ENCODE measurements around the gene KRT6B. TPM values are rescaled to one million over a fixed set of nuclear protein-coding genes. Genes with fewer than 3 reads are reported as not detected.
A peak's percentile ranks its signal among the peaks of the same experiment; 100 is the strongest.

KRT6B gene
- total RNA-seq, 1 experiment from 2014 or later, result not detected

GRCh38 chr12:52443966-52444365 is 8.0 kb downstream of the KRT6B start:
- BruUV-seq (replicated peaks), result no TSS peak
- no peaks in the 10 kb centered on the region for H3K36me3 Mint-ChIP-seq (ENCODE audit: insufficient read depth, unreplicated experiment)
- H3K27ac Mint-ChIP-seq (ENCODE audit: unreplicated experiment), result no peak overlapping the region
- Histone ChIP-seq H3K4me1 (peaks cover 37% of the 10 kb centered on the region), H3K4me3 (ENCODE audit: low read depth, low read length) (no peak overlapping the region), H3K36me3 (ENCODE audit: control insufficient read depth, insufficient read depth, low read length) (no peaks in the 10 kb centered on the region), H3K27me3 (replicated peaks; ENCODE audit: control insufficient read depth, insufficient read depth, low read length) (no peaks in the 10 kb centered on the region), H3K9me3 (no peaks in the 10 kb centered on the region)
- ChIA-PET CTCF (no interaction called here), POLR2A (no interaction called here)
- H3K4me3 Mint-ChIP-seq (ENCODE audit: unreplicated experiment), result no peak overlapping the region
- intact Hi-C loops (cut with micrococcal nuclease; ENCODE audit: unreplicated experiment), result loop anchor here (5.0 kb wide), 1 partner anchor 52 kb away; no protein-coding TSS in a partner anchor
- no peaks in the 10 kb centered on the region for H3K27me3 Mint-ChIP-seq (ENCODE audit: insufficient read depth, unreplicated experiment)
- H3K4me1 Mint-ChIP-seq (ENCODE audit: low read depth, unreplicated experiment), result peaks cover 28% of the 10 kb centered on the region
- no peak for DNase-seq
- TF ChIP-seq CTCF (IDR thresholded peaks at IDR 0.05; ENCODE audit: insufficient read depth in 1 of 2, low read depth in 1 of 2, low read length in 1 of 2, severe bottlenecking in 1 of 2, unreplicated experiment in 1 of 2), result no peak
- H3K9me3 Mint-ChIP-seq (ENCODE audit: unreplicated experiment), result no peaks in the 10 kb centered on the region

DNA sequence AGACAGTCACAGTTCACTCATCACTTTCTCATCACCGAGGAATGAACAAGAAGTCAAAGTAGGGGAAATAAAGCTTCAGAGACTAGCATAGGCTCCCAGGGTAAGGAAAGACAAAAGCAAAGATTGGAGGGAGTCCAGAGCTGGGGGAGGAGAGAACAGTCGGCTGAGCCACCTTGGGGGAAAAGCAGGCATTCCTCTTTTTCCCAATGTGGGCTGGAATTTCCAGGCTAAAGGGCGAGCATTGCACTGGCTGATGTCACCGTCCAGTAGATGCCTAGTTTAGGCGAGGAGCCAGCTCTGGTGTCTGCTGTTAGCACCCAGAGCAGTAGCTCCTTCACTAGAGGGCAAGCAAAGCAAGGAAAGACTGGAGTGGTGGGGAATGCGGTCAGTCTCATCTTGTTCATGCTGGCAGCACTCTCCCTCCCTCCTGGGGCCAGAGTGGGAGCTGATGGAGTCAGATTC is 9.3 kb downstream of the KRT6B start:
- H3K9me3 ChIP-seq, result no peaks in the 10 kb centered on the region
- DNase-seq, result peak; percentile 34 to 65
- H3K27me3 Mint-ChIP-seq (ENCODE audit: insufficient read depth, unreplicated experiment), result no peaks in the 10 kb centered on the region
- intact Hi-C loops (cut with micrococcal nuclease; ENCODE audit: unreplicated experiment), result loop anchor here (5.0 kb wide), 1 partner anchor 50 kb away; no protein-coding TSS in a partner anchor
- H3K4me3 ChIP-seq (ENCODE audit: low read depth, low read length), result no peak overlapping the region
- no peaks in the 10 kb centered on the region for H3K36me3 Mint-ChIP-seq (ENCODE audit: insufficient read depth, unreplicated experiment)
- H3K4me1 Mint-ChIP-seq (ENCODE audit: low read depth, unreplicated experiment), result peaks cover 28% of the 10 kb centered on the region
- peak overlapping the region; percentile 87 for H3K27ac Mint-ChIP-seq (ENCODE audit: unreplicated experiment)
- POLR2A ChIA-PET, result no interaction called here
- no peaks in the 10 kb centered on the region for H3K9me3 Mint-ChIP-seq (ENCODE audit: unreplicated experiment)
- H3K4me1 ChIP-seq, result peaks cover 37% of the 10 kb centered on the region
- no peak for TF ChIP-seq CTCF (IDR thresholded peaks at IDR 0.05; ENCODE audit: insufficient read depth in 1 of 2, low read depth in 1 of 2, low read length in 1 of 2, severe bottlenecking in 1 of 2, unreplicated experiment in 1 of 2)
- H3K36me3 ChIP-seq (ENCODE audit: control insufficient read depth, insufficient read depth, low read length), result no peaks in the 10 kb centered on the region
- CTCF ChIA-PET, result interaction anchor here (0.6 to 0.7 kb wide), 4 partner anchors 19 to 351 kb away, joined by 3 read pairs; no protein-coding TSS in a partner anchor
- H3K4me3 Mint-ChIP-seq (ENCODE audit: unreplicated experiment), result no peak overlapping the region
- no TSS peak for BruUV-seq (replicated peaks)
- no peaks in the 10 kb centered on the region for H3K27me3 ChIP-seq (replicated peaks; ENCODE audit: control insufficient read depth, insufficient read depth, low read length)

GRCh38 chr12:52441320-52441911 is 10.5 kb downstream of the KRT6B start:
- Histone ChIP-seq H3K36me3 (ENCODE audit: control insufficient read depth, insufficient read depth, low read length) (no peaks in the 10 kb centered on the region), H3K27me3 (replicated peaks; ENCODE audit: control insufficient read depth, insufficient read depth, low read length) (no peaks in the 10 kb centered on the region), H3K4me1 (peaks cover 44% of the 10 kb centered on the region), H3K4me3 (ENCODE audit: low read depth, low read length) (no peak overlapping the region), H3K9me3 (no peaks in the 10 kb centered on the region)
- no peaks in the 10 kb centered on the region for H3K36me3 Mint-ChIP-seq (ENCODE audit: insufficient read depth, unreplicated experiment)
- peak; percentile 47 to 51 for DNase-seq
- no peaks in the 10 kb centered on the region for H3K9me3 Mint-ChIP-seq (ENCODE audit: unreplicated experiment)
- intact Hi-C loops (cut with micrococcal nuclease; ENCODE audit: unreplicated experiment), result loop anchor here (5.0 kb wide), 1 partner anchor 49 kb away; no protein-coding TSS in a partner anchor
- no peak for TF ChIP-seq CTCF (IDR thresholded peaks at IDR 0.05; ENCODE audit: insufficient read depth in 1 of 2, low read depth in 1 of 2, low read length in 1 of 2, severe bottlenecking in 1 of 2, unreplicated experiment in 1 of 2)
- H3K4me1 Mint-ChIP-seq (ENCODE audit: low read depth, unreplicated experiment), result peaks cover 40% of the 10 kb centered on the region
- ChIA-PET CTCF (interaction anchor here (0.7 to 2.0 kb wide), 4 partner anchors 12 to 54 kb away, joined by 3 to 11 read pairs (median 4); no protein-coding TSS in a partner anchor), POLR2A (no interaction called here)
- H3K27ac Mint-ChIP-seq (ENCODE audit: unreplicated experiment), result peak overlapping the region; percentile 87
- BruUV-seq (replicated peaks), result no TSS peak
- H3K27me3 Mint-ChIP-seq (ENCODE audit: insufficient read depth, unreplicated experiment), result no peaks in the 10 kb centered on the region
- peak overlapping the region; percentile 24 for H3K4me3 Mint-ChIP-seq (ENCODE audit: unreplicated experiment)

All from Caco-2 (cell line).